Liver (tissue), 9 donors: ENCODE results near the gene XYLT1. TPM values are rescaled to one million over a fixed set of nuclear protein-coding genes. Genes with fewer than 3 reads are reported as not detected.

Source experiments
- DNase-seq: peaks from one replicate; pipeline ENCODE4 v3.0.0-alpha.2; 2017; ENCODE audit warnings: low spot score
- H3K27ac ChIP-seq, 2 donors: one replicate each; pipeline ENCODE4 v1.7.0; 2013; ENCODE audit warnings: inconsistent platforms in 2 of 2, low read length in 2 of 2, control low read depth in 1 of 2, low read depth in 1 of 2, mild to moderate bottlenecking in 1 of 2
- H3K27me3 ChIP-seq, 4 donors: one replicate each; pipeline versions ENCODE4 v1.6.1 to v1.7.0; 2013; ENCODE audit warnings: low read length in 3 of 4, inconsistent platforms in 1 of 4, mild to moderate bottlenecking in 1 of 4, moderate library complexity in 1 of 4; ENCODE audit not compliant: control insufficient read depth in 4 of 4, insufficient read depth in 4 of 4
- H3K36me3 ChIP-seq, 4 donors: one replicate each; pipeline versions ENCODE4 v1.6.1 to v1.7.0; 2013; ENCODE audit warnings: low read length in 3 of 4, mild to moderate bottlenecking in 3 of 4, low read depth in 1 of 4, moderate library complexity in 1 of 4; ENCODE audit not compliant: control insufficient read depth in 4 of 4, insufficient read depth in 3 of 4
- H3K4me1 ChIP-seq, 4 donors: one replicate each; pipeline versions ENCODE4 v1.6.1 to v1.7.0; 2013; ENCODE audit warnings: low read length in 3 of 4, mild to moderate bottlenecking in 3 of 4, moderate library complexity in 1 of 4; ENCODE audit not compliant: control insufficient read depth in 4 of 4, insufficient read depth in 4 of 4
- H3K4me3 ChIP-seq, 3 donors: one replicate each; pipeline versions ENCODE4 v1.6.1 to v1.7.0; 2013; ENCODE audit warnings: low read length in 3 of 3, control low read depth in 1 of 3, low read depth in 1 of 3, mild to moderate bottlenecking in 1 of 3
- H3K9ac ChIP-seq, 2 donors: one replicate each; pipeline ENCODE4 v1.7.0; 2013; ENCODE audit warnings: low read length in 2 of 2, mild to moderate bottlenecking in 2 of 2, moderate library complexity in 2 of 2, control low read depth in 1 of 2, low read depth in 1 of 2
- H3K9me3 ChIP-seq, 4 donors: one replicate each; pipeline versions ENCODE4 v1.6.1 to v1.7.0; 2013; ENCODE audit warnings: low read length in 3 of 4; ENCODE audit not compliant: control insufficient read depth in 4 of 4
- ATF3 ChIP-seq: IDR thresholded peaks from 2 replicates; pipeline ENCODE4 v1.6.1; 2016; ENCODE audit warnings: antibody characterized with exemption
- CTCF ChIP-seq: fragments of 150-350 bp; IDR thresholded peaks from 2 replicates; pipeline ENCODE4 v1.5.1; 2017; ENCODE audit warnings: improper control_type of control experiment, low read depth, low read length; ENCODE audit not compliant: missing input control
- EGR1 ChIP-seq, 2 donors: IDR thresholded peaks; 2 replicates each; pipeline ENCODE4 v1.6.1; 2016 to 2018; ENCODE audit warnings: antibody characterized with exemption in 2 of 2, low read depth in 2 of 2
- FOXA1 ChIP-seq: IDR thresholded peaks from 2 replicates; pipeline ENCODE4 v1.6.1; 2016; ENCODE audit warnings: antibody characterized with exemption
- FOXA2 ChIP-seq: IDR thresholded peaks from 2 replicates; pipeline ENCODE4 v1.6.1; 2016; ENCODE audit warnings: antibody characterized with exemption
- GABPA ChIP-seq, 2 donors: IDR thresholded peaks in 1 of 2; conservative IDR thresholded peaks in 1 of 2; 2 replicates each; pipeline ENCODE4 v1.6.1; 2016; ENCODE audit warnings: antibody characterized with exemption in 2 of 2, mild to moderate bottlenecking in 1 of 2, moderate library complexity in 1 of 2
- HNF4A ChIP-seq, 2 donors: conservative IDR thresholded peaks; 2 replicates each; pipeline ENCODE4 v1.6.1; 2016; ENCODE audit warnings: antibody characterized with exemption in 2 of 2, mild to moderate bottlenecking in 2 of 2
- HNF4G ChIP-seq: IDR thresholded peaks from 2 replicates; pipeline ENCODE4 v1.6.1; 2016; ENCODE audit warnings: antibody characterized with exemption
- JUND ChIP-seq, 2 donors: IDR thresholded peaks; 2 replicates each; pipeline ENCODE4 v1.6.1; 2016; ENCODE audit warnings: antibody characterized with exemption in 2 of 2
- NR2F2 ChIP-seq: IDR thresholded peaks from 2 replicates; pipeline ENCODE4 v1.6.1; 2016; ENCODE audit warnings: antibody characterized with exemption
- RAD21 ChIP-seq, 2 donors: IDR thresholded peaks; 2 replicates each; pipeline ENCODE4 v1.6.1; 2016; ENCODE audit warnings: antibody characterized with exemption in 2 of 2, mild to moderate bottlenecking in 2 of 2
- REST ChIP-seq: IDR thresholded peaks from 2 replicates; pipeline ENCODE4 v1.6.1; 2016; ENCODE audit warnings: antibody characterized with exemption, mild to moderate bottlenecking
- RXRA ChIP-seq, 2 donors: IDR thresholded peaks; 2 replicates each; pipeline ENCODE4 v1.6.1; 2017 to 2018; ENCODE audit warnings: antibody characterized with exemption in 2 of 2, mild to moderate bottlenecking in 1 of 2
- SP1 ChIP-seq: IDR thresholded peaks from 2 replicates; pipeline ENCODE4 v1.6.1; 2018; ENCODE audit warnings: antibody characterized with exemption, mild to moderate bottlenecking
- TAF1 ChIP-seq: conservative IDR thresholded peaks from 2 replicates; pipeline ENCODE4 v1.6.1; 2016; ENCODE audit warnings: antibody characterized with exemption, mild to moderate bottlenecking
- YY1 ChIP-seq: IDR thresholded peaks from 2 replicates; pipeline ENCODE4 v1.6.1; 2016; ENCODE audit warnings: antibody characterized with exemption, mild to moderate bottlenecking
- ZBTB33 ChIP-seq: IDR thresholded peaks from 2 replicates; pipeline ENCODE4 v1.6.1; 2016; ENCODE audit warnings: antibody characterized with exemption
- WGBS: extraction: QIAGEN DNeasy Blood & Tissue Kit; methylation state at CpG from one replicate; pipeline ENCODE4 v1.1.7; 2013; 5-methylcytosine and 5-hydroxymethylcytosine counted together
- polyA plus RNA-seq, 2 donors: library from polyadenylated mRNA; stranded (reverse) in 1 of 2; unstranded in 1 of 2; fragments of 200-250 nt in 1 of 2; fragments of >200 nt in 1 of 2; fragmentation: Nextera tagmentation in 1 of 2; extraction: Ambion mirVana in 1 of 2; gene quantifications; one replicate each; pipeline versions ENCODE4 v1.2.1 to v1.2.3, GENCODE V29; 2013 to 2015
- total RNA-seq, 2 donors: library from RNA; depleted of rRNA; stranded (reverse); fragments of >200 nt; gene quantifications; one replicate each; pipeline ENCODE4 v1.2.3, GENCODE V29; 2014
- donor health status: healthy.
- donor health status: healthy.
- donor health status: healthy.
- donor health status: healthy.
- donor health status: healthy.

The XYLT1 gene
- total and polyA plus RNA-seq, 4 donors: 0.25 to 2.3 (median 0.53) TPM

- DNase-seq: no peak
- no peaks in the 10 kb centered on the region for H3K4me1 ChIP-seq
- TF ChIP-seq JUND (IDR thresholded peaks at IDR 0.05) (no peak), EGR1 (IDR thresholded peaks at IDR 0.05; ENCODE audit: low read depth in 2 of 2) (no peak), NR2F2 (no peak), TAF1 (no peak), ZBTB33 (no peak), FOXA1 (no peak), GABPA (IDR thresholded peaks at IDR 0.05 in 1 of 2, conservative IDR thresholded peaks at IDR 0.05 in 1 of 2) (no peak), CTCF (no peak), FOXA2 (no peak), YY1 (no peak), RXRA (IDR thresholded peaks at IDR 0.05) (no peak), HNF4A (conservative IDR thresholded peaks at IDR 0.05) (no peak), RAD21 (IDR thresholded peaks at IDR 0.05) (no peak), HNF4G (no peak), SP1 (no peak), ATF3 (no peak), REST (no peak)
- H3K4me3 ChIP-seq: no peak overlapping the region
- 82% methylated on average over 5 of the region's 5 CpGs for WGBS
- no peaks in the 10 kb centered on the region for H3K27me3 ChIP-seq
- no peaks in the 10 kb centered on the region for H3K9me3 ChIP-seq
- H3K36me3 ChIP-seq: no peaks in the 10 kb centered on the region
- no peak overlapping the region for H3K27ac ChIP-seq
- H3K9ac ChIP-seq: no peak overlapping the region
Measured at GRCh38 chr16:17117906-17118577, 352.7 kb downstream of the XYLT1 start.
